CD4-positive, alpha-beta memory T cell (primary cell): Measurements from ENCODE around the gene TM7SF2. TPM values are rescaled to one million over a fixed set of nuclear protein-coding genes. Genes with fewer than 3 reads are reported as not detected.

Experiments used
- CTCF ChIA-PET: fragments of 350-600 bp; sonication (Branson Sonifier 250); formaldehyde crosslinking; loops from one replicate; lab custom pipeline; 2021; ENCODE audit warnings: inconsistent platforms; ENCODE audit not compliant: partially characterized antibody; lab: Charles Lee
- POLR2A ChIA-PET: fragments of 350-600 bp; sonication (Branson Sonifier 250); formaldehyde crosslinking; loops from one replicate; lab custom pipeline; 2021; ENCODE audit not compliant: partially characterized antibody; lab: Charles Lee
- DNase-seq, 5 donors: peaks; one replicate each; pipeline versions ENCODE4 v3.0.0 to v3.0.0-alpha.2; 2020 to 2022; ENCODE audit warnings: mixed read lengths in 1 of 5
- H3K27ac ChIP-seq: one replicate; pipeline ENCODE4 v1.7.0; 2013; ENCODE audit warnings: low read depth, low read length
- H3K27me3 ChIP-seq: 2 replicates; pipeline ENCODE4 v1.7.0; 2013; ENCODE audit warnings: mild to moderate bottlenecking, low read length, moderate library complexity; ENCODE audit not compliant: insufficient read depth
- H3K36me3 ChIP-seq: 2 replicates; pipeline ENCODE4 v1.7.0; 2013; ENCODE audit warnings: mild to moderate bottlenecking, low read length, moderate library complexity; ENCODE audit not compliant: insufficient read depth
- H3K4me1 ChIP-seq: 2 replicates; pipeline ENCODE4 v1.7.0; 2013; ENCODE audit warnings: mild to moderate bottlenecking, low read length, moderate library complexity; ENCODE audit not compliant: insufficient read depth
- H3K4me3 ChIP-seq, 2 donors: one replicate each; pipeline ENCODE4 v1.7.0; 2013; ENCODE audit warnings: low read length in 2 of 2, mild to moderate bottlenecking in 1 of 2
- H3K9me3 ChIP-seq, 2 donors: one replicate each; pipeline ENCODE4 v1.7.0; 2013; ENCODE audit warnings: low read length in 2 of 2, control low read depth in 1 of 2; ENCODE audit not compliant: control insufficient read depth in 1 of 2
- H3K27ac Mint-ChIP-seq, 7 donors: one replicate each; pipeline ENCODE4 v1.8.0; 2020 to 2021; ENCODE audit warnings: mixed read lengths in 7 of 7, mild to moderate bottlenecking in 6 of 7, inconsistent platforms in 3 of 7, moderate library complexity in 3 of 7
- H3K27me3 Mint-ChIP-seq, 2 donors: one replicate each; pipeline ENCODE4 v1.8.0; 2020 to 2021; ENCODE audit warnings: mixed read lengths in 2 of 2
- H3K36me3 Mint-ChIP-seq, 2 donors: one replicate each; pipeline ENCODE4 v1.8.0; 2020 to 2021; ENCODE audit warnings: mixed read lengths in 2 of 2, inconsistent platforms in 1 of 2, mild to moderate bottlenecking in 1 of 2
- H3K4me1 Mint-ChIP-seq, 4 donors: one replicate each; pipeline ENCODE4 v1.8.0; 2020 to 2021; ENCODE audit warnings: mixed read lengths in 4 of 4, mild to moderate bottlenecking in 1 of 4
- H3K4me3 Mint-ChIP-seq, 8 donors: one replicate each; pipeline ENCODE4 v1.8.0; 2020 to 2021; ENCODE audit warnings: mixed read lengths in 8 of 8, mild to moderate bottlenecking in 7 of 8, moderate library complexity in 6 of 8, inconsistent platforms in 3 of 8
- H3K9me3 Mint-ChIP-seq, 8 donors: one replicate each; pipeline ENCODE4 v1.8.0; 2020 to 2021; ENCODE audit warnings: mixed read lengths in 8 of 8, mild to moderate bottlenecking in 5 of 8, inconsistent platforms in 3 of 8, moderate library complexity in 1 of 8
- intact Hi-C: fragments of 100-400 bp; cut with micrococcal nuclease; formaldehyde crosslinking; loops from one replicate; pipeline ENCODE4 v1.15.1; 2023
- polyA plus RNA-seq, 2 donors: library from polyadenylated mRNA; unstranded; fragments of 300-500 nt; fragmentation: Illumina TruSeq; gene quantifications; one replicate each; pipeline ENCODE4 v1.2.3, GENCODE V29; 2021
- total RNA-seq, 2 experiments: library from RNA; stranded (reverse); gene quantifications; one replicate each; pipeline ENCODE4 v1.2.3, GENCODE V29; 2021

The TM7SF2 gene
- total and polyA plus RNA-seq, 4 experiments from 2014 or later, result 9.1 to 27.2 (median 17.2) TPM

GRCh38 chr11:65131417-65131776 lies 19.7 kb downstream of the TM7SF2 start:
- Mint-ChIP-seq H3K9me3 (peaks cover 0 to 6% (median 0%) of the 10 kb centered on the region in 8 donors), H3K4me1 (peaks cover 17 to 38% (median 29%) of the 10 kb centered on the region in 4 donors), H3K27me3 (no peaks in the 10 kb centered on the region), H3K36me3 (peaks cover 15 to 70% of the 10 kb centered on the region in 2 donors), H3K27ac (peak overlapping the region in 3 of 7 donors; percentile 46 to 71 (median 62)), H3K4me3 (peak overlapping the region in 2 of 8 donors; percentile 39 to 42)
- Histone ChIP-seq H3K36me3 (peaks cover 61% of the 10 kb centered on the region), H3K27ac (no peak overlapping the region), H3K4me3 (no peak overlapping the region), H3K4me1 (peaks cover 30% of the 10 kb centered on the region), H3K9me3 (no peaks in the 10 kb centered on the region), H3K27me3 (no peaks in the 10 kb centered on the region)
- DNase-seq, result no peak
- CTCF ChIA-PET, result interaction anchor here (1.2 to 1.9 kb wide), 2 partner anchors 9 to 21 kb away, joined by 4 to 6 read pairs; partner anchors contain the start of genes FAU and MRPL49
- intact Hi-C loops, result loop anchor here (10.0 kb wide), 1 partner anchor 723 kb away; the partner anchor contains the start of gene CFL1
- POLR2A ChIA-PET, result interaction anchor here (0.7 to 7.5 kb wide), 4 partner anchors 10 to 90 kb away, joined by 3 to 251 read pairs (median 4); partner anchors contain the start of genes FAU, MRPL49, SAC3D1 and TM7SF2

- Histone ChIP-seq H3K9me3 (no peaks in the 10 kb centered on the region), H3K27ac (no peak overlapping the region), H3K4me1 (peaks cover 30% of the 10 kb centered on the region), H3K27me3 (no peaks in the 10 kb centered on the region), H3K36me3 (peaks cover 56% of the 10 kb centered on the region), H3K4me3 (no peak overlapping the region)
- H3K4me3 Mint-ChIP-seq, result peak overlapping the region in 4 of 8 donors; percentile 9 to 21 (median 12)
- POLR2A ChIA-PET, result interaction anchor here (0.9 to 7.5 kb wide), 3 partner anchors 11 to 91 kb away, joined by 4 to 251 read pairs (median 5); partner anchors contain the start of genes FAU, MRPL49, SAC3D1 and TM7SF2
- H3K4me1 Mint-ChIP-seq, result peaks cover 20 to 42% (median 32%) of the 10 kb centered on the region in 4 donors
- no peak for DNase-seq
- CTCF ChIA-PET, result interaction anchor here (0.6 to 1.9 kb wide), 3 partner anchors 8 to 21 kb away, joined by 3 to 6 read pairs (median 4); partner anchors contain the start of genes FAU and MRPL49
- peak overlapping the region in 2 of 7 donors; percentile 31 to 62 for H3K27ac Mint-ChIP-seq
- intact Hi-C loops, result loop anchor here (10.0 kb wide), 1 partner anchor 723 kb away; the partner anchor contains the start of gene CFL1
- H3K27me3 Mint-ChIP-seq, result no peaks in the 10 kb centered on the region
- H3K36me3 Mint-ChIP-seq, result peaks cover 10 to 65% of the 10 kb centered on the region in 2 donors
- peaks cover 0 to 5% (median 0%) of the 10 kb centered on the region in 8 donors for H3K9me3 Mint-ChIP-seq
These were observed 20.2 kb downstream of the TM7SF2 start for GRCh38 chr11:65131895-65132237.

GRCh38 chr11:65132238-65132987 lies 20.7 kb downstream of the TM7SF2 start:
- POLR2A ChIA-PET, result interaction anchor here (0.9 to 7.5 kb wide), 5 partner anchors 11 to 216 kb away, joined by 4 to 251 read pairs (median 5); partner anchors contain the start of genes ATG2A, CAPN1, FAU and MRPL49
- intact Hi-C loops, result loop anchor here (10.0 kb wide), 1 partner anchor 722 kb away; the partner anchor contains the start of gene CFL1
- H3K36me3 Mint-ChIP-seq, result peaks cover 5 to 61% of the 10 kb centered on the region in 2 donors

GRCh38 chr11:65132988-65133700 lies 21.5 kb downstream of the TM7SF2 start:
- Mint-ChIP-seq H3K27ac (peak overlapping the region; percentile 99 to 100 (median 100)), H3K9me3 (peaks cover 0 to 5% (median 0%) of the 10 kb centered on the region in 8 donors), H3K4me1 (peaks cover 23 to 48% (median 33%) of the 10 kb centered on the region in 4 donors), H3K27me3 (no peaks in the 10 kb centered on the region), H3K36me3 (peaks cover 5 to 56% of the 10 kb centered on the region in 2 donors), H3K4me3 (peak overlapping the region; percentile 97 to 100 (median 98))
- intact Hi-C loops, result loop anchor here (10.0 kb wide), 1 partner anchor 722 kb away; the partner anchor contains the start of gene CFL1
- ChIA-PET CTCF (interaction anchor here (2.5 kb wide), 1 partner anchor 21 kb away, joined by 11 read pairs; the partner anchor contains the start of gene TM7SF2), POLR2A (interaction anchor here (0.8 to 7.5 kb wide), 9 partner anchors 12 to 1986 kb away, joined by 3 to 251 read pairs (median 21); partner anchors contain the start of genes ATG2A, CAPN1, FAU and KDM2A)
- H3K4me1 ChIP-seq, result peaks cover 30% of the 10 kb centered on the region
- peak overlapping the region; percentile 99 for H3K27ac ChIP-seq
- H3K36me3 ChIP-seq, result peaks cover 45% of the 10 kb centered on the region
- DNase-seq, result peak in 4 of 5 donors; percentile 26 to 76 (median 30)
- no peaks in the 10 kb centered on the region for H3K9me3 ChIP-seq
- H3K4me3 ChIP-seq, result peak overlapping the region; percentile 68 to 99
- no peaks in the 10 kb centered on the region for H3K27me3 ChIP-seq

More at GRCh38 chr11:65132238-65132987, 20.7 kb downstream of the TM7SF2 start:
- H3K27me3 ChIP-seq, result no peaks in the 10 kb centered on the region
- Mint-ChIP-seq H3K9me3 (peaks cover 0 to 5% (median 0%) of the 10 kb centered on the region in 8 donors), H3K27ac (peak overlapping the region in 6 of 7 donors; percentile 31 to 100 (median 90)), H3K4me1 (peaks cover 22 to 45% (median 32%) of the 10 kb centered on the region in 4 donors), H3K27me3 (no peaks in the 10 kb centered on the region), H3K4me3 (peak overlapping the region; percentile 42 to 100 (median 98))
- H3K36me3 ChIP-seq, result peaks cover 51% of the 10 kb centered on the region
- DNase-seq, result no peak
- no peak overlapping the region for H3K4me3 ChIP-seq
- CTCF ChIA-PET, result interaction anchor here (0.6 to 1.9 kb wide), 2 partner anchors 9 to 22 kb away, joined by 3 to 6 read pairs; no protein-coding TSS in a partner anchor
- H3K9me3 ChIP-seq, result no peaks in the 10 kb centered on the region
- peak overlapping the region; percentile 99 for H3K27ac ChIP-seq
- peaks cover 30% of the 10 kb centered on the region for H3K4me1 ChIP-seq

GRCh38 chr11:65133724-65134123 lies 22.1 kb downstream of the TM7SF2 start:
- ChIA-PET CTCF (interaction anchor here (1.3 to 2.5 kb wide), 3 partner anchors 21 to 56 kb away, joined by 3 to 11 read pairs (median 4); partner anchors contain the start of genes CAPN1 and TM7SF2), POLR2A (interaction anchor here (0.8 to 7.5 kb wide), 14 partner anchors 13 to 1985 kb away, joined by 3 to 251 read pairs (median 9); partner anchors contain the start of genes ATG2A, CAPN1, FAU and KDM2A)
- Mint-ChIP-seq H3K4me1 (peaks cover 23 to 48% (median 33%) of the 10 kb centered on the region in 4 donors), H3K4me3 (peak overlapping the region; percentile 97 to 100 (median 98)), H3K9me3 (peaks cover 0 to 5% (median 0%) of the 10 kb centered on the region in 8 donors), H3K27ac (peak overlapping the region; percentile 99 to 100 (median 100)), H3K36me3 (peaks cover 5 to 50% of the 10 kb centered on the region in 2 donors), H3K27me3 (no peaks in the 10 kb centered on the region)
- DNase-seq, result peak in 2 of 5 donors; percentile 21 to 42
- Histone ChIP-seq H3K4me3 (peak overlapping the region; percentile 68 to 99), H3K4me1 (peaks cover 30% of the 10 kb centered on the region), H3K27me3 (no peaks in the 10 kb centered on the region), H3K9me3 (no peaks in the 10 kb centered on the region), H3K36me3 (peaks cover 39% of the 10 kb centered on the region), H3K27ac (peak overlapping the region; percentile 99)
- intact Hi-C loops, result loop anchor here (1.0 to 10.0 kb wide), 4 partner anchors 11 to 721 kb away; partner anchors contain the start of genes CAPN1, CFL1, FAU and MRPL49
